ENCODE results near the gene RIPOR3.
A peak's percentile ranks its signal among the peaks of the same experiment; 100 is the strongest.

Gene RIPOR3

GRCh38 chr20:50690650-50691572 lies at the start of gene RIPOR3:
Gene RIPOR3 (minus strand): TSS chr20:50691542. CDS start chr20:50691128, 414 bp downstream.
- no peak for DNase-seq (ENCODE audit: low read depth in 2 of 2)

GRCh38 chr20:50737352-50737751 lies 46.0 kb upstream of the RIPOR3 start:
- DNase-seq (ENCODE audit: low read depth in 2 of 2), result no peak

- DNase-seq (ENCODE audit: low read depth in 2 of 2), result no peak
Observed at GRCh38 chr20:50735813-50736212, 44.5 kb upstream of the RIPOR3 start.

GRCh38 chr20:50734730-50735679 lies 43.7 kb upstream of the RIPOR3 start:
- DNase-seq (ENCODE audit: low read depth in 2 of 2), result no peak

- DNase-seq (ENCODE audit: low read depth in 2 of 2), result no peak
Observed at GRCh38 chr20:50733644-50734349, 42.5 kb upstream of the RIPOR3 start.

- no peak for DNase-seq (ENCODE audit: low read depth in 2 of 2)
Observed at GRCh38 chr20:50731930-50732690, 40.8 kb upstream of the RIPOR3 start.

- peak; percentile 99 to 100 for DNase-seq (ENCODE audit: low read depth in 2 of 2)
Observed at GRCh38 chr20:50731055-50731929, 40.0 kb upstream of the RIPOR3 start, which contains the start of gene PARD6B. Gene PARD6B (plus strand): TSS chr20:50731580. CDS start chr20:50731787, 207 bp downstream.

- no peak for DNase-seq (ENCODE audit: low read depth in 2 of 2)
Observed at GRCh38 chr20:50730765-50731054, 39.4 kb upstream of the RIPOR3 start.

GRCh38 chr20:50729901-50730764 lies 38.8 kb upstream of the RIPOR3 start:
- DNase-seq (ENCODE audit: low read depth in 2 of 2), result no peak

- no peak for DNase-seq (ENCODE audit: low read depth in 2 of 2)
Observed at GRCh38 chr20:50728981-50729874, 37.9 kb upstream of the RIPOR3 start.

- no peak for DNase-seq (ENCODE audit: low read depth in 2 of 2)
Observed at GRCh38 chr20:50728486-50728980, 37.2 kb upstream of the RIPOR3 start.

- DNase-seq (ENCODE audit: low read depth in 2 of 2), result no peak
Observed at GRCh38 chr20:50727792-50728485, 36.6 kb upstream of the RIPOR3 start.

GRCh38 chr20:50726955-50727791 lies 35.8 kb upstream of the RIPOR3 start:
- no peak for DNase-seq (ENCODE audit: low read depth in 2 of 2)

- DNase-seq (ENCODE audit: low read depth in 2 of 2), result no peak
Observed at GRCh38 chr20:50725724-50726005, 34.3 kb upstream of the RIPOR3 start.

- no peak for DNase-seq (ENCODE audit: low read depth in 2 of 2)
Observed at GRCh38 chr20:50724851-50725723, 33.7 kb upstream of the RIPOR3 start.
